Measurements from ENCODE around the gene NOP58. TPM values are rescaled to one million over a fixed set of nuclear protein-coding genes. Genes with fewer than 3 reads are reported as not detected.

NOP58 gene
- total and polyA plus RNA-seq, 10 of the 15 experiments (the other 5 are each of a cell fraction or from before 2014, with no cell fraction given): 131 to 327 (median 217) TPM

- TF ChIP-seq, protein P1, sequence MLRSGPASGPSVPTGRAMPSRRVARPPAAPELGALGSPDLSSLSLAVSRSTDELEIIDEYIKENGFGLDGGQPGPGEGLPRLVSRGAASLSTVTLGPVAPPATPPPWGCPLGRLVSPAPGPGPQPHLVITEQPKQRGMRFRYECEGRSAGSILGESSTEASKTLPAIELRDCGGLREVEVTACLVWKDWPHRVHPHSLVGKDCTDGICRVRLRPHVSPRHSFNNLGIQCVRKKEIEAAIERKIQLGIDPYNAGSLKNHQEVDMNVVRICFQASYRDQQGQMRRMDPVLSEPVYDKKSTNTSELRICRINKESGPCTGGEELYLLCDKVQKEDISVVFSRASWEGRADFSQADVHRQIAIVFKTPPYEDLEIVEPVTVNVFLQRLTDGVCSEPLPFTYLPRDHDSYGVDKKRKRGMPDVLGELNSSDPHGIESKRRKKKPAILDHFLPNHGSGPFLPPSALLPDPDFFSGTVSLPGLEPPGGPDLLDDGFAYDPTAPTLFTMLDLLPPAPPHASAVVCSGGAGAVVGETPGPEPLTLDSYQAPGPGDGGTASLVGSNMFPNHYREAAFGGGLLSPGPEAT (IDR thresholded peaks at IDR 0.05; ENCODE audit: low read depth): peak; percentile 83; the same call in 1 of the 2 replicates
- TF ChIP-seq IKZF2 (IDR thresholded peaks at IDR 0.05) (peak; percentile 39 to 45; a peak in 1 of 4 replicates), CBFB (IDR thresholded peaks at IDR 0.05; ENCODE audit: low read depth) (no peak), ZNF384 (IDR thresholded peaks at IDR 0.05; ENCODE audit: borderline replicate concordance, low read depth, low read length) (peak; percentile 35; the same call in 1 of the 2 replicates), BHLHE40 (IDR thresholded peaks at IDR 0.05; ENCODE audit: borderline replicate concordance in 1 of 2, low read depth in 2 of 2, low read length in 1 of 2) (peak in 1 of 2 experiments; percentile 40; a peak in 2 of 4 replicates)
- TF ChIP-seq, protein P2, sequence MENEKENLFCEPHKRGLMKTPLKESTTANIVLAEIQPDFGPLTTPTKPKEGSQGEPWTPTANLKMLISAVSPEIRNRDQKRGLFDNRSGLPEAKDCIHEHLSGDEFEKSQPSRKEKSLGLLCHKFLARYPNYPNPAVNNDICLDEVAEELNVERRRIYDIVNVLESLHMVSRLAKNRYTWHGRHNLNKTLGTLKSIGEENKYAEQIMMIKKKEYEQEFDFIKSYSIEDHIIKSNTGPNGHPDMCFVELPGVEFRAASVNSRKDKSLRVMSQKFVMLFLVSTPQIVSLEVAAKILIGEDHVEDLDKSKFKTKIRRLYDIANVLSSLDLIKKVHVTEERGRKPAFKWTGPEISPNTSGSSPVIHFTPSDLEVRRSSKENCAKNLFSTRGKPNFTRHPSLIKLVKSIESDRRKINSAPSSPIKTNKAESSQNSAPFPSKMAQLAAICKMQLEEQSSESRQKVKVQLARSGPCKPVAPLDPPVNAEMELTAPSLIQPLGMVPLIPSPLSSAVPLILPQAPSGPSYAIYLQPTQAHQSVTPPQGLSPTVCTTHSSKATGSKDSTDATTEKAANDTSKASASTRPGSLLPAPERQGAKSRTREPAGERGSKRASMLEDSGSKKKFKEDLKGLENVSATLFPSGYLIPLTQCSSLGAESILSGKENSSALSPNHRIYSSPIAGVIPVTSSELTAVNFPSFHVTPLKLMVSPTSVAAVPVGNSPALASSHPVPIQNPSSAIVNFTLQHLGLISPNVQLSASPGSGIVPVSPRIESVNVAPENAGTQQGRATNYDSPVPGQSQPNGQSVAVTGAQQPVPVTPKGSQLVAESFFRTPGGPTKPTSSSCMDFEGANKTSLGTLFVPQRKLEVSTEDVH (IDR thresholded peaks at IDR 0.05; ENCODE audit: low read depth, partially characterized antibody): peak; percentile 14
Observed at GRCh38 chr2:202278036-202278760, 12.6 kb downstream of the NOP58 start (continued).

All from GM12878 (cell line).